WTC11 (cell line): ENCODE results near the gene CTXN1. TPM values are rescaled to one million over a fixed set of nuclear protein-coding genes. Genes with fewer than 3 reads are reported as not detected.

Experiments used
- ATAC-seq: fragments of 200-7000 bp; cut with Tn5 transposase; 2 replicates; pipeline ENCODE4 v1.10.0; 2021; ENCODE audit warnings: mild to moderate bottlenecking, moderate library complexity
- CTCF ChIA-PET: fragments of 300-600 bp; sonication (Branson Sonifier 250); formaldehyde crosslinking; loops from one replicate; lab custom pipeline; 2021; ENCODE audit warnings: antibody characterized with exemption; lab: Charles Lee
- POLR2A ChIA-PET: fragments of 350-600 bp; sonication (Branson Sonifier 250); formaldehyde crosslinking; loops from one replicate; lab custom pipeline; 2021; ENCODE audit warnings: antibody characterized with exemption; lab: Charles Lee
- DNase-seq: peaks from one replicate; pipeline ENCODE4 v3.0.0; 2021; ENCODE audit warnings: low spot score
- H3K27ac Mint-ChIP-seq: 2 replicates; pipeline ENCODE4 v1.8.0; 2021; ENCODE audit warnings: mixed read lengths
- H3K27me3 Mint-ChIP-seq: 2 replicates; pipeline ENCODE4 v1.8.0; 2021; ENCODE audit warnings: low read depth, mild to moderate bottlenecking, moderate library complexity, mixed read lengths
- H3K36me3 Mint-ChIP-seq: 2 replicates; pipeline ENCODE4 v1.8.0; 2021; ENCODE audit warnings: mixed read lengths
- H3K4me1 Mint-ChIP-seq: 2 replicates; pipeline ENCODE4 v1.8.0; 2022; ENCODE audit warnings: mixed read lengths
- H3K4me3 Mint-ChIP-seq: 2 replicates; pipeline ENCODE4 v1.8.0; 2021; ENCODE audit warnings: mild to moderate bottlenecking, moderate library complexity, mixed read lengths
- H3K9me3 Mint-ChIP-seq: 2 replicates; pipeline ENCODE4 v1.8.0; 2021; ENCODE audit warnings: mixed read lengths
- ELF4 ChIP-seq: sonication (generic); formaldehyde crosslinking; IDR thresholded peaks from 2 replicates; pipeline ENCODE4 v1.8.1; 2022; ENCODE audit warnings: low read depth, mild to moderate bottlenecking, moderate library complexity, missing genetic modification reagents
- FOXJ3 ChIP-seq: sonication (generic); formaldehyde crosslinking; IDR thresholded peaks from 2 replicates; pipeline ENCODE4 v1.9.0; 2021; ENCODE audit warnings: missing genetic modification reagents, mild to moderate bottlenecking, borderline replicate concordance
- HMGXB4 ChIP-seq: sonication (generic); formaldehyde crosslinking; IDR thresholded peaks from 2 replicates; pipeline ENCODE4 v1.8.1; 2023; ENCODE audit warnings: mild to moderate bottlenecking, moderate library complexity, missing genetic modification reagents
- IRF2 ChIP-seq: sonication (generic); formaldehyde crosslinking; IDR thresholded peaks from 2 replicates; pipeline ENCODE4 v1.8.0; 2022; ENCODE audit warnings: low read depth, missing genetic modification reagents, borderline replicate concordance
- OVOL2 ChIP-seq: fragments of 250-450 bp; sonication (Bioruptor Pico); IDR thresholded peaks from 2 replicates; pipeline ENCODE4 v1.9.0; 2021; ENCODE audit warnings: mild to moderate bottlenecking, borderline replicate concordance
- SMAD3 ChIP-seq: sonication (generic); formaldehyde crosslinking; IDR thresholded peaks from 2 replicates; pipeline ENCODE4 v1.8.0; 2022; ENCODE audit warnings: missing genetic modification reagents, mild to moderate bottlenecking, borderline replicate concordance
- ZNF263 ChIP-seq: sonication (generic); formaldehyde crosslinking; IDR thresholded peaks from 2 replicates; pipeline ENCODE4 v1.8.1; 2022; ENCODE audit warnings: low read depth, mild to moderate bottlenecking, moderate library complexity, missing genetic modification reagents
- ZNF423 ChIP-seq: fragments of 250-450 bp; sonication (Bioruptor Pico); IDR thresholded peaks from 2 replicates; pipeline ENCODE4 v2.1.2; 2022; ENCODE audit warnings: mild to moderate bottlenecking, moderate library complexity
- total RNA-seq: library from RNA; stranded (reverse); gene quantifications from 3 replicates; pipeline ENCODE4 v1.2.3, GENCODE V29; 2021
- TF ChIP-seq, protein P1 (sequence below): sonication (generic); formaldehyde crosslinking; IDR thresholded peaks from 2 replicates; pipeline ENCODE4 v1.8.0; 2022; ENCODE audit warnings: mild to moderate bottlenecking, missing genetic modification reagents
- TF ChIP-seq, protein P2 (sequence below): fragments of 250-450 bp; sonication (Bioruptor Pico); conservative IDR thresholded peaks from 2 replicates; pipeline ENCODE4 v1.9.0; 2021; ENCODE audit warnings: mild to moderate bottlenecking
- TF ChIP-seq, protein P3 (sequence below): sonication (generic); formaldehyde crosslinking; IDR thresholded peaks from 2 replicates; pipeline ENCODE4 v1.8.0; 2023; ENCODE audit warnings: missing genetic modification reagents
- TF ChIP-seq, protein P4 (sequence below): sonication (generic); formaldehyde crosslinking; IDR thresholded peaks from 2 replicates; pipeline ENCODE4 v1.8.1; 2022; ENCODE audit warnings: low read depth, mild to moderate bottlenecking, moderate library complexity, missing genetic modification reagents, borderline replicate concordance
- TF ChIP-seq, protein P5 (sequence below): fragments of 250-450 bp; sonication (Bioruptor Pico); IDR thresholded peaks from 2 replicates; pipeline ENCODE4 v1.9.0; 2021; ENCODE audit warnings: moderate library complexity, mild to moderate bottlenecking, inconsistent platforms, borderline replicate concordance
- TF ChIP-seq, protein P6 (sequence below): fragments of 250-450 bp; sonication (Bioruptor Pico); IDR thresholded peaks from 2 replicates; pipeline ENCODE4 v1.9.0; 2021; ENCODE audit warnings: mild to moderate bottlenecking, borderline replicate concordance
- TF ChIP-seq, protein P7 (sequence below): sonication (generic); formaldehyde crosslinking; conservative IDR thresholded peaks from 2 replicates; pipeline ENCODE4 v1.8.1; 2023; ENCODE audit warnings: mild to moderate bottlenecking, low read depth, missing genetic modification reagents, moderate library complexity
- TF ChIP-seq, protein P8 (sequence below): sonication (generic); formaldehyde crosslinking; IDR thresholded peaks from 2 replicates; pipeline ENCODE4 v1.8.0; 2023; ENCODE audit warnings: mild to moderate bottlenecking, missing genetic modification reagents

Gene CTXN1
- total RNA-seq, 1 experiment from 2014 or later: 48.2 TPM

DNA sequence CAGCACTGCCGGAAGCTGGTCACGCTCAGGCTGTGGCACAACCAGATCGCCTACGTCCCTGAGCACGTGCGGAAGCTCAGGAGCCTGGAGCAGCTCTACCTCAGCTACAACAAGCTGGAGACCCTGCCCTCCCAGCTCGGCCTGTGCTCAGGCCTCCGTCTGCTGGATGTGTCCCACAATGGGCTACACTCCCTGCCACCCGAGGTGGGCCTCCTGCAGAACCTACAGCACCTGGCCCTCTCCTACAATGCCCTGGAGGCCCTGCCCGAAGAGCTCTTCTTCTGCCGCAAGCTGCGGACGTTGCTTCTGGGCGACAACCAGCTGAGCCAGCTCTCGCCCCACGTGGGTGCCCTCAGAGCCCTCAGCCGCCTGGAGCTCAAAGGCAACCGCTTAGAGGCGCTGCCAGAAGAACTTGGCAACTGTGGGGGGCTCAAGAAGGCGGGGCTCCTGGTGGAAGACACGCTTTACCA is 25.5 kb downstream of the CTXN1 start (continued):
- TF ChIP-seq SMAD3: no peak
- no peak for TF ChIP-seq ZNF423 (CRISPR knock-in tag)

DNA sequence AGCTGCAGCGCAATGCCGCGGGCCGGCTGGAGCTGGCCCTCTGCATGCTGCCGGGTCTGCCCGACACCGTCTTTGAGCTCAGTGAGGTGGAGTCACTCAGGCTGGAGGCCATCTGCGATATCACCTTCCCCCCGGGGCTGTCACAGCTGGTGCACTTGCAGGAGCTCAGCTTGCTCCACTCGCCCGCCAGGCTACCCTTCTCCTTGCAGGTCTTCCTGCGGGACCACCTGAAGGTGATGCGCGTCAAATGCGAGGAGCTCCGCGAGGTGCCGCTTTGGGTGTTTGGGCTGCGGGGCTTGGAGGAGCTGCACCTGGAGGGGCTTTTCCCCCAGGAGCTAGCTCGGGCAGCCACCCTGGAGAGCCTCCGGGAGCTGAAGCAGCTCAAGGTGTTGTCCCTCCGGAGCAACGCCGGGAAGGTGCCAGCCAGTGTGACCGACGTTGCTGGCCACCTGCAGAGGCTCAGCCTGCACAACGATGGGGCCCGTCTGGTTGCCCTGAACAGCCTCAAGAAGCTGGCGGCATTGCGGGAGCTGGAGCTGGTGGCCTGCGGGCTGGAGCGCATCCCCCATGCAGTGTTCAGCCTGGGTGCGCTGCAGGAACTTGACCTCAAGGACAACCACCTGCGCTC is 26.1 kb downstream of the CTXN1 start:
- H3K9me3 Mint-ChIP-seq: no peaks in the 10 kb centered on the region
- ATAC-seq: no peak
- CTCF ChIA-PET: interaction anchor here (1.0 to 5.0 kb wide), 10 partner anchors 11 to 47 kb away, joined by 4 to 70 read pairs (median 6); partner anchors contain the start of genes LRRC8E, PRR36, SNAPC2 and TIMM44
- no peak for TF ChIP-seq FOXJ3
- TF ChIP-seq, protein P1, sequence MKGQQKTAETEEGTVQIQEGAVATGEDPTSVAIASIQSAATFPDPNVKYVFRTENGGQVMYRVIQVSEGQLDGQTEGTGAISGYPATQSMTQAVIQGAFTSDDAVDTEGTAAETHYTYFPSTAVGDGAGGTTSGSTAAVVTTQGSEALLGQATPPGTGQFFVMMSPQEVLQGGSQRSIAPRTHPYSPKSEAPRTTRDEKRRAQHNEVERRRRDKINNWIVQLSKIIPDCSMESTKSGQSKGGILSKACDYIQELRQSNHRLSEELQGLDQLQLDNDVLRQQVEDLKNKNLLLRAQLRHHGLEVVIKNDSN (CRISPR knock-in tag): no peak
- TF ChIP-seq OVOL2 (CRISPR knock-in tag): no peak
- TF ChIP-seq, protein P2, sequence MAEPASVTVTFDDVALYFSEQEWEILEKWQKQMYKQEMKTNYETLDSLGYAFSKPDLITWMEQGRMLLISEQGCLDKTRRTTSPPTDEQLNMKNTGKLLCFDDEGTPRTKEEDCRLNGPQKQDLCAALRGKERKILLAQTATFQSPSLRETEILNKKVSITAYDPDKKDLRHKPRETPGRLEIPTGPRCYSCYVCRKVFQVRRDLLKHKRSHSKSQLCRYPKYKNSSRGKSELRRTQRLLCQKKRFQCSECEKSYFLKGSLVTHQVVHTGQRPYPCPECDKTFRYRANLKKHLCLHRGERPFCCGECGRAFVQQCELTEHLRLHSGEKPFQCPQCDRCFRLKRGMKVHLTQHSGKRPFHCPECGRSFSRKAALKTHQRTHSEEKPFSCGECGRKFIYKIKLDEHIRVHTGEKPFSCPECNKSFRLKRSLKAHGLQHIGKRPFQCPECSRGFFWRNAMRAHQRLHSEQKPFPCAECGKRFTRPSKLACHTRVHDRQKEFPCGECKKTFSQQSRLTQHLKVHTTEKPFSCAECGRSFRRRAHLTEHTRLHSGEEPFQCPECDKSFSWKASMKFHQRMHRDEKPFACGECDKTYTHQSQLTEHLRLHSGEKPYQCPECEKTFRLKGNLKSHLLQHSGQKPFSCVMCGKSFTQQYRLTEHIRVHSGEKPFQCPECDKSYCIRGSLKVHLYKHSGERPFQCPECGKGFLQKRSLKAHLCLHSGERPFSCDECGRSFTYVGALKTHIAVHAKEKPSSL (CRISPR knock-in tag): no peak
- TF ChIP-seq, protein P3, sequence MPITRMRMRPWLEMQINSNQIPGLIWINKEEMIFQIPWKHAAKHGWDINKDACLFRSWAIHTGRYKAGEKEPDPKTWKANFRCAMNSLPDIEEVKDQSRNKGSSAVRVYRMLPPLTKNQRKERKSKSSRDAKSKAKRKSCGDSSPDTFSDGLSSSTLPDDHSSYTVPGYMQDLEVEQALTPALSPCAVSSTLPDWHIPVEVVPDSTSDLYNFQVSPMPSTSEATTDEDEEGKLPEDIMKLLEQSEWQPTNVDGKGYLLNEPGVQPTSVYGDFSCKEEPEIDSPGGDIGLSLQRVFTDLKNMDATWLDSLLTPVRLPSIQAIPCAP (CRISPR knock-in tag): no peak
- no peak for TF ChIP-seq IRF2
- TF ChIP-seq, protein P4, sequence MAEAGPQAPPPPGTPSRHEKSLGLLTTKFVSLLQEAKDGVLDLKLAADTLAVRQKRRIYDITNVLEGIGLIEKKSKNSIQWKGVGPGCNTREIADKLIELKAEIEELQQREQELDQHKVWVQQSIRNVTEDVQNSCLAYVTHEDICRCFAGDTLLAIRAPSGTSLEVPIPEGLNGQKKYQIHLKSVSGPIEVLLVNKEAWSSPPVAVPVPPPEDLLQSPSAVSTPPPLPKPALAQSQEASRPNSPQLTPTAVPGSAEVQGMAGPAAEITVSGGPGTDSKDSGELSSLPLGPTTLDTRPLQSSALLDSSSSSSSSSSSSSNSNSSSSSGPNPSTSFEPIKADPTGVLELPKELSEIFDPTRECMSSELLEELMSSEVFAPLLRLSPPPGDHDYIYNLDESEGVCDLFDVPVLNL: no peak
- TF ChIP-seq, protein P5, sequence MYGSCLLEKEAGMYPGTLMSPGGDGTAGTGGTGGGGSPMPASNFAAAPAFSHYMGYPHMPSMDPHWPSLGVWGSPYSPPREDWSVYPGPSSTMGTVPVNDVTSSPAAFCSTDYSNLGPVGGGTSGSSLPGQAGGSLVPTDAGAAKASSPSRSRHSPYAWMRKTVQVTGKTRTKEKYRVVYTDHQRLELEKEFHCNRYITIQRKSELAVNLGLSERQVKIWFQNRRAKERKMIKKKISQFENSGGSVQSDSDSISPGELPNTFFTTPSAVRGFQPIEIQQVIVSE (CRISPR knock-in tag): no peak
- no peak for TF ChIP-seq ZNF263
- TF ChIP-seq, protein P6, sequence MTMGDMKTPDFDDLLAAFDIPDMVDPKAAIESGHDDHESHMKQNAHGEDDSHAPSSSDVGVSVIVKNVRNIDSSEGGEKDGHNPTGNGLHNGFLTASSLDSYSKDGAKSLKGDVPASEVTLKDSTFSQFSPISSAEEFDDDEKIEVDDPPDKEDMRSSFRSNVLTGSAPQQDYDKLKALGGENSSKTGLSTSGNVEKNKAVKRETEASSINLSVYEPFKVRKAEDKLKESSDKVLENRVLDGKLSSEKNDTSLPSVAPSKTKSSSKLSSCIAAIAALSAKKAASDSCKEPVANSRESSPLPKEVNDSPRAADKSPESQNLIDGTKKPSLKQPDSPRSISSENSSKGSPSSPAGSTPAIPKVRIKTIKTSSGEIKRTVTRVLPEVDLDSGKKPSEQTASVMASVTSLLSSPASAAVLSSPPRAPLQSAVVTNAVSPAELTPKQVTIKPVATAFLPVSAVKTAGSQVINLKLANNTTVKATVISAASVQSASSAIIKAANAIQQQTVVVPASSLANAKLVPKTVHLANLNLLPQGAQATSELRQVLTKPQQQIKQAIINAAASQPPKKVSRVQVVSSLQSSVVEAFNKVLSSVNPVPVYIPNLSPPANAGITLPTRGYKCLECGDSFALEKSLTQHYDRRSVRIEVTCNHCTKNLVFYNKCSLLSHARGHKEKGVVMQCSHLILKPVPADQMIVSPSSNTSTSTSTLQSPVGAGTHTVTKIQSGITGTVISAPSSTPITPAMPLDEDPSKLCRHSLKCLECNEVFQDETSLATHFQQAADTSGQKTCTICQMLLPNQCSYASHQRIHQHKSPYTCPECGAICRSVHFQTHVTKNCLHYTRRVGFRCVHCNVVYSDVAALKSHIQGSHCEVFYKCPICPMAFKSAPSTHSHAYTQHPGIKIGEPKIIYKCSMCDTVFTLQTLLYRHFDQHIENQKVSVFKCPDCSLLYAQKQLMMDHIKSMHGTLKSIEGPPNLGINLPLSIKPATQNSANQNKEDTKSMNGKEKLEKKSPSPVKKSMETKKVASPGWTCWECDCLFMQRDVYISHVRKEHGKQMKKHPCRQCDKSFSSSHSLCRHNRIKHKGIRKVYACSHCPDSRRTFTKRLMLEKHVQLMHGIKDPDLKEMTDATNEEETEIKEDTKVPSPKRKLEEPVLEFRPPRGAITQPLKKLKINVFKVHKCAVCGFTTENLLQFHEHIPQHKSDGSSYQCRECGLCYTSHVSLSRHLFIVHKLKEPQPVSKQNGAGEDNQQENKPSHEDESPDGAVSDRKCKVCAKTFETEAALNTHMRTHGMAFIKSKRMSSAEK (CRISPR knock-in tag): no peak
- TF ChIP-seq, protein P7, sequence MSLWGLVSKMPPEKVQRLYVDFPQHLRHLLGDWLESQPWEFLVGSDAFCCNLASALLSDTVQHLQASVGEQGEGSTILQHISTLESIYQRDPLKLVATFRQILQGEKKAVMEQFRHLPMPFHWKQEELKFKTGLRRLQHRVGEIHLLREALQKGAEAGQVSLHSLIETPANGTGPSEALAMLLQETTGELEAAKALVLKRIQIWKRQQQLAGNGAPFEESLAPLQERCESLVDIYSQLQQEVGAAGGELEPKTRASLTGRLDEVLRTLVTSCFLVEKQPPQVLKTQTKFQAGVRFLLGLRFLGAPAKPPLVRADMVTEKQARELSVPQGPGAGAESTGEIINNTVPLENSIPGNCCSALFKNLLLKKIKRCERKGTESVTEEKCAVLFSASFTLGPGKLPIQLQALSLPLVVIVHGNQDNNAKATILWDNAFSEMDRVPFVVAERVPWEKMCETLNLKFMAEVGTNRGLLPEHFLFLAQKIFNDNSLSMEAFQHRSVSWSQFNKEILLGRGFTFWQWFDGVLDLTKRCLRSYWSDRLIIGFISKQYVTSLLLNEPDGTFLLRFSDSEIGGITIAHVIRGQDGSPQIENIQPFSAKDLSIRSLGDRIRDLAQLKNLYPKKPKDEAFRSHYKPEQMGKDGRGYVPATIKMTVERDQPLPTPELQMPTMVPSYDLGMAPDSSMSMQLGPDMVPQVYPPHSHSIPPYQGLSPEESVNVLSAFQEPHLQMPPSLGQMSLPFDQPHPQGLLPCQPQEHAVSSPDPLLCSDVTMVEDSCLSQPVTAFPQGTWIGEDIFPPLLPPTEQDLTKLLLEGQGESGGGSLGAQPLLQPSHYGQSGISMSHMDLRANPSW (CRISPR knock-in tag): no peak
- no peak for TF ChIP-seq ELF4 (CRISPR knock-in tag)
- TF ChIP-seq, protein P8, sequence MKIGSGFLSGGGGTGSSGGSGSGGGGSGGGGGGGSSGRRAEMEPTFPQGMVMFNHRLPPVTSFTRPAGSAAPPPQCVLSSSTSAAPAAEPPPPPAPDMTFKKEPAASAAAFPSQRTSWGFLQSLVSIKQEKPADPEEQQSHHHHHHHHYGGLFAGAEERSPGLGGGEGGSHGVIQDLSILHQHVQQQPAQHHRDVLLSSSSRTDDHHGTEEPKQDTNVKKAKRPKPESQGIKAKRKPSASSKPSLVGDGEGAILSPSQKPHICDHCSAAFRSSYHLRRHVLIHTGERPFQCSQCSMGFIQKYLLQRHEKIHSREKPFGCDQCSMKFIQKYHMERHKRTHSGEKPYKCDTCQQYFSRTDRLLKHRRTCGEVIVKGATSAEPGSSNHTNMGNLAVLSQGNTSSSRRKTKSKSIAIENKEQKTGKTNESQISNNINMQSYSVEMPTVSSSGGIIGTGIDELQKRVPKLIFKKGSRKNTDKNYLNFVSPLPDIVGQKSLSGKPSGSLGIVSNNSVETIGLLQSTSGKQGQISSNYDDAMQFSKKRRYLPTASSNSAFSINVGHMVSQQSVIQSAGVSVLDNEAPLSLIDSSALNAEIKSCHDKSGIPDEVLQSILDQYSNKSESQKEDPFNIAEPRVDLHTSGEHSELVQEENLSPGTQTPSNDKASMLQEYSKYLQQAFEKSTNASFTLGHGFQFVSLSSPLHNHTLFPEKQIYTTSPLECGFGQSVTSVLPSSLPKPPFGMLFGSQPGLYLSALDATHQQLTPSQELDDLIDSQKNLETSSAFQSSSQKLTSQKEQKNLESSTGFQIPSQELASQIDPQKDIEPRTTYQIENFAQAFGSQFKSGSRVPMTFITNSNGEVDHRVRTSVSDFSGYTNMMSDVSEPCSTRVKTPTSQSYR (CRISPR knock-in tag): no peak
- no peak for TF ChIP-seq HMGXB4 (CRISPR knock-in tag)

More for the DNA sequence above, 26.1 kb downstream of the CTXN1 start:
- Mint-ChIP-seq H3K4me3 (no peak overlapping the region), H3K27ac (no peak overlapping the region), H3K36me3 (no peaks in the 10 kb centered on the region), H3K4me1 (peaks cover 15% of the 10 kb centered on the region), H3K27me3 (peaks cover 13% of the 10 kb centered on the region)
- POLR2A ChIA-PET: interaction anchor here (0.9 to 1.4 kb wide), 4 partner anchors 12 to 44 kb away, joined by 3 read pairs; partner anchors contain the start of genes LRRC8E and TIMM44
- no peak for DNase-seq
